ENCODE measurements around the gene PNRC1.

DNA sequence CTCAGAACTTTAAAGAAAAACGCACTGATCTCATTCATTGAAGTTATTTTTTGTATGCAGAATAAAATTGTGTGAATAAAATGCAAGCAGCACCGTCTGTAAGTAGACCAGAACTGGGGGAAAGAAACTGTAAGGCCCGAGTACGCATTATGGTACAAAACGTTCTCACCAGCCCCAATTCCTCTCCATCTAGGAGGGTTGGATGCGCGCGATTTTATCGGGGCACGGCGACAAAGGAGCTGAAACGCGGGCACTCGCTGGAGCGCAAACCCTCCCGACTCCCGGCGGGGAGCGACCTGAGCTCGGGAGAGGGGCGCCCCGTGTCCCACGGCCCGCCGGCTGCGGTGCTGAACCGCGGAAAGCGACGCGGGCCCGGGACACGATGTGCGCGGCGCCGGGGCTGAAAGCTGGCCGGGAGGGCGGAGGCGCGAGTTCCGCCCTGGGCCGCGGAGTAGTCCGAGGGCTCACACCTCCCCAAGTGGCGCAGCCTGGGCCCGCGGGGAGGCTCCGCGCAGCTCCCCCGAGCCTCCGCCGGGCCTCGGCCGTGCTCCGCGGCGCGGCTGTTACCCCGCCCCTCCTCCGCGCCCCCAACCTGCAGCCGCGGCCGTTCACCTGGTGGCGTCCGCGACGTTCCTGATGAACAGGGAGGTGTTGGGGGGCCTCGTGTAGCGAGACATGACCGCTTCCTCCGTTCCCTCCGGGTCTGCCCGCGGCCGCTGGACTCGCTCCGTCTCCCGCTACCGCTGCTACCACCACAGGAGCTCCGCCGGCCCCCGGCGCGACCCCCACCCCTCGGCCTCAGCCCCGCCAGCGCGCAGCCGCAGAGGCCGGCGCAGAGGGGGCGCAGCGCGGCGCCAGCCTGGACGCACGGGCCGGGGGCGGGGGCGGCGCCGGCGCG lies 36.9 kb downstream of the PNRC1 start, which contains the start of gene SRSF12:
- TF ChIP-seq, protein P1, sequence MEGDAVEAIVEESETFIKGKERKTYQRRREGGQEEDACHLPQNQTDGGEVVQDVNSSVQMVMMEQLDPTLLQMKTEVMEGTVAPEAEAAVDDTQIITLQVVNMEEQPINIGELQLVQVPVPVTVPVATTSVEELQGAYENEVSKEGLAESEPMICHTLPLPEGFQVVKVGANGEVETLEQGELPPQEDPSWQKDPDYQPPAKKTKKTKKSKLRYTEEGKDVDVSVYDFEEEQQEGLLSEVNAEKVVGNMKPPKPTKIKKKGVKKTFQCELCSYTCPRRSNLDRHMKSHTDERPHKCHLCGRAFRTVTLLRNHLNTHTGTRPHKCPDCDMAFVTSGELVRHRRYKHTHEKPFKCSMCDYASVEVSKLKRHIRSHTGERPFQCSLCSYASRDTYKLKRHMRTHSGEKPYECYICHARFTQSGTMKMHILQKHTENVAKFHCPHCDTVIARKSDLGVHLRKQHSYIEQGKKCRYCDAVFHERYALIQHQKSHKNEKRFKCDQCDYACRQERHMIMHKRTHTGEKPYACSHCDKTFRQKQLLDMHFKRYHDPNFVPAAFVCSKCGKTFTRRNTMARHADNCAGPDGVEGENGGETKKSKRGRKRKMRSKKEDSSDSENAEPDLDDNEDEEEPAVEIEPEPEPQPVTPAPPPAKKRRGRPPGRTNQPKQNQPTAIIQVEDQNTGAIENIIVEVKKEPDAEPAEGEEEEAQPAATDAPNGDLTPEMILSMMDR (IDR thresholded peaks at IDR 0.05) = no peak
- TF ChIP-seq POLR2AphosphoS5 (IDR thresholded peaks at IDR 0.05; ENCODE audit: insufficient read depth in 1 of 2, low read depth in 1 of 2) = no peak

Measured in vagina (tissue), 2 donors.